GM18498 (cell line): ENCODE measurements around the gene SLC9B1.
"Not testable (repeated sequence)": the region's sequence is repeated elsewhere in the genome, so short reads cannot be mapped to it uniquely, and the experiment has no call there.

ENCODE experiments used
- ATAC-seq: cut with Tn5 transposase; IDR thresholded peaks from one replicate; pipeline ENCODE4 v1.9.1; 2021; ENCODE audit warnings: mild to moderate bottlenecking, moderate library complexity; ENCODE audit not compliant: unreplicated experiment

Gene SLC9B1

DNA sequence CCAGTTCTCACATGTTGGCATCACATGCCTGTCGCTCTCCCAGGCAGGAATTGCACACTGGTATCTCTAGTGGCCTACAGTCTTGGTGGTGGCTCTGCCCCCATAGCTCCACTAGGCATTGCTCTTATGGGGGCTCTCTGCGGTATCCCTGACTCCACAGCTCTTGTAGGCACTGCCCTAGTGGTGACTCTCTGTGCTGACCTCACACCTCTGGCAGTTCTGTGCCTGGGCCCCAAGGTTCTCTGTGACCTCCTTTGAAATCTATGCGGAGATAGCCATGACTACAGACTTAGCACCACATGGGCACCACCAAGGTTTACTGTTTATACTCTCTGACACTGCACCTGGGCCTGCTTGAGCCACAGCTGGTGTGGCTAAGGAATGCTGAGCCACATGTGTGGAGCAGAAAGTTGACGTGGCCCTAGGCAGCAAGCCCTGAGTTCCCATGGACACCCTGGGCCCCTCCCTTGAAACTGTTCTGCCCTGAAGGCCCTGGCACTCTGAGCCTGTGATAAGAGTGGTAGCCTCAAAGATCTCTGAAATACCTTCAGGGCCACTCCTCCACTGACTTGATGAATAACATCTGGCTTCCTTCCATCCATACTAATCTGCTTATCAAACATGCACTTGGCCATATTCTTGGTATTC lies 8.0 kb downstream of the SLC9B1 start:
- ATAC-seq: no peak

DNA sequence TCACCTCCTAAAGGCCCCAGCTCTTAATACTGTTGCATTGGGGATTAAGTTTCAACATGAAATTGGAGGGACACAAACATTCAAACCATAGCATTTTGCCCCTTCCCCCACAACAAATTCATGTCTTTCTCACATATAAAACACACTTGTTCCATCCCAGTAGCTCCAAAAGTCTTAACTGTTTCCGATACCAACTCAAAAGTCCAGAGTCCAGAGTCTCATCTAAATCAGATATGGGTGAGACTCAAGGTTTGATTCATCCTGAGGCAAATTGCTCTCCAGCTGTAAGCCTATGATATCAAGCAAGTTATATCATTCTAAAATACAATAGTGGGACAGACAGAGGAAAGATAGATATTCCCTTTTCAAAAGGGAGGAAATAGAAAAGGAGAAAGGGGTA lies 8.7 kb downstream of the SLC9B1 start:
- no peak for ATAC-seq

GRCh38 chr4:103008875-103009729 lies 10.4 kb downstream of the SLC9B1 start:
- ATAC-seq: peak; percentile 89

- ATAC-seq: no peak
Measured at GRCh38 chr4:103002551-103002950, 17.0 kb downstream of the SLC9B1 start.

DNA sequence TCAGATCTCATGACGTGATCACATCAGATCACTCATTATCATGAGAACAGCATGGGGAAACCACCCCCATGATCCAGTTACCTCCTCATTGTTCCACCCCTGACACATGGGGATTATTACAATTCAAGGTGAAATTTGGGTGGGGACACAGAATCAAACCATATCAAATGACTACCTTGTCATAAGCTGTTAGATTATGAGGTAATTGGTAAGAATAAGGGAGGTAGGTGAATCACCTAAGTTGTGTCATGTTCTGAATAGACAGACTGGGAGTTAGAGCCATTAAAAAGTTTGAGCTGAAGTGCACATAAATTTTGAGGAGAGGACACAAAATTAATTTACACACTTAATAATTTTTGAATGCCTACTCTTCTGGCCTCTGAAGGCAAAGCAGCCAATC lies 24.7 kb downstream of the SLC9B1 start:
- ATAC-seq: no peak

- not testable (repeated sequence) for ATAC-seq
Measured at GRCh38 chr4:102993985-102994384, 25.5 kb downstream of the SLC9B1 start.

DNA sequence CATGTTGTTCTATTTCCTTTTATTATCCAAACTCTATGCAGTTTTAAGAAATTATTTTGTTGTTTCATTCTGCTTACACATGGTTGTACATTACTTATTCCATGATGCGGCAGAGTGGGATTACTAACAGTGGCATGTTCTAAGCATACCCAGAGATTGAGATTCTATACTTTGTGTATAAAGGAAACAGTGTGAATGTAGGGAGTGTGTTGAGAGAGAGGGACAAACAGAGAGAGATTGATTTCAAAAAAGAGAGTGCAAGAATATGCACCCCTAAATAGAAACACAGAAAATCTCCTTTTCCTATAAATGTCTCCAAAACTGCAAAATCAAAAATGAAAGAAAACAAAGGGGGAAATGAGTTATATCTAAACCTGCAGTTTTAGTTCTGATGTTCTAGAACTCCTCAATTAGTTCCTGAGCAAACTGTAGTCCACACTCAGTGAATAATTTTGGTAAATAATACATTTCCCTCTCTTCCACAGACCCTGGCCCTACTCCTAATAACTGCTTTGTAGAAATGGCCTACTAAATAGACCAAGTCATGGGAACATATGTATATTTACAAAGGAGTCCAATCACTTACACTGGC lies 31.0 kb downstream of the SLC9B1 start:
- ATAC-seq: peak; percentile 52

DNA sequence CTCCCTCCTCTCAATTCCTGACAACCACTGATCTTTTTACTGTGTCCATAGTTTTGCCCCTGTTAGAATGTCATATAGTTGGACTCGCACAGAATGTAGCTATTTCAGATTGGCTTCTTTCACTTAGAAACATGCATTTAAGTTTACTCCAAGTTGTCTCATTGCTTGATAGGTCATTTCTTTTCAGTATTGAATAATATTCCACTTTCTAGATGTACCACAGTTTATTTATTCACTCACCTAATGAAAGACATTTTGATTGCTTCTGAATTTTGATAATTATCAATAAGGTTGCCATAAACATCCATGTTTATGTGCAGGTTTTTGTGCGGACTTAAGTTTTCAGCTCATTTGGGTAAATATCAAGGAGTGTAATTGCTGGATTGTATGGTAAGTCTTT lies 38.5 kb downstream of the SLC9B1 start:
- ATAC-seq: no peak

DNA sequence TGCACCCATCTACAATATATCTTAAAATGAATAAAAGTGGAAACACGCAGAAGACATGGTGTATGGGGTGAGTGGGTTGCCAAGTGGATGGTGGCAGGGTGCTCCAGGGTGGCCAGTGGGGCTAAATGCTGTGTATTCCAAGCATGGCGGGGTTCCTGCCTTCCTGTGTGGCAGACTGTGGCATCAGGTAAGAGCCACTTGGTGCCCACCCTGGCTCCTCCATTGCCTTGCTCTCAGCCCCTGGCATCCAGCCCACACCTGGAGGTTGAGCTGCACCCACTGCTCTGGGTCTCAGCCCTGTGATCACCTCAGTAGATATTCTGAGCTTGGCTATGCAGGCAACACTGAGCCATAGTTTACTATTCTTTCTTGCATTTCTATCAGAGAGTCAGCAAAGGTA lies 57.7 kb downstream of the SLC9B1 start:
- not testable (repeated sequence) for ATAC-seq

GRCh38 chr4:102959496-102959895 lies 60.0 kb downstream of the SLC9B1 start:
- no peak for ATAC-seq

GRCh38 chr4:102945066-102945465 lies 74.4 kb downstream of the SLC9B1 start:
- ATAC-seq: no peak

DNA sequence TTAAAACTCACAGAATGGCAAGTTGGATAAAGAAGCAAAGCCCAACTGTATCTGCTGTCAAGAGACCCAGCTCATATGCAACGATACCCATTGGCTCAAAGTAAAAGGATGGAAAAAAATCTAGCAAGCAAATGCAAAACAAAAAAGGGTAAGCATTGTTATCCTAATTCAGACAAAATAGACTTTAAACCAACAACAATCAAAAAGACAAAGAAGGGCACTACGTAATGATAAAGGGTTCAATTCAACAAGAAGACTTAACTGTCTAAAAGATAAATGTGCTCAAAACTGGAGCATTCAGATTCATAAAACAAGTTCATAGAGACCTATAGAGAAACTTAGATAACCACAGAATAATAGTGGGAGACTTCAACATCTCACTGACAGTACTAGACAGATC lies 81.4 kb downstream of the SLC9B1 start:
- not testable (repeated sequence) for ATAC-seq

- no peak for ATAC-seq
Measured at GRCh38 chr4:102935716-102936115, 83.8 kb downstream of the SLC9B1 start.

DNA sequence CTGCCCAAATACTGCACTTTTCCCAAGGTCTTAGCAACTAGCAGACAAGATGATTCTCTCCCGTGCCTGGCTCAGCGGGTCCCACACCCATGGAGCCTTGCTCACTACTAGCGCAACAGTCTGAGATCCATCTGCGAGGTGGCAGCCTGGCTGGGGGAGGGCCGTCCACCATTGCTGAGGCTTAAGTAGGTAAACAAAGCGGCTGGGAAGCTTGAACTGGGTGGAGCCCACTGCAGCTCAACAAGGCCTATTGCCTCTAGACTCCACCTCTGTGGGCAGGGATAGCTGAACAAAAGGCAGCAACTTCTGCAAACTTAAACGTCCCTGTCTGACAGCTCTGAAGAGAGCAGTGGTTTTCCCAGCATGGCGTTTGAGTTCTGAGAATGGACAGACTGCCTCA lies 99.8 kb downstream of the SLC9B1 start:
- not testable (repeated sequence) for ATAC-seq

- ATAC-seq: no peak
Measured at GRCh38 chr4:102918859-102919258, 100.6 kb downstream of the SLC9B1 start.

GRCh38 chr4:102901804-102902203 lies 117.7 kb downstream of the SLC9B1 start:
- ATAC-seq: no peak

GRCh38 chr4:102897610-102898009 lies 121.9 kb downstream of the SLC9B1 start:
- ATAC-seq: not testable (repeated sequence)

DNA sequence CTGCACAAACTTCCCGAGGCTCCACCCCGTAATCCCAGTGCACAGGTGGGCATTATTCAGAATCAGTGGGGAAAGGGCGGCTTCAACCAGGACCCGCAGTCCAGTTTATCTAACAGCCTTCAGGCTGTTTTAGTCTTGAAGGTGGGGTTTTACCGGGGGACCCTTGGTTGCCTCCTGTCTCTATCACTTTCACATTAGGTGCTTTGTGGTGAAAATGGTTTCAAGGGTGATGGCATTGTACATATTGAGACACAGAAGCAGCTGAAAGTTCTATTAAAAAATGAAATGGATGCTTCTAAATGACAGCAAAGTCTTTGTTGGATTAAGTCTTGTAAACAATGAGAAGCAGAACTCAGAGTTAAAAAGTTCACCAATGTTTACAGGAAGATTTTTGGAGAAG lies 123.0 kb downstream of the SLC9B1 start:
- ATAC-seq: not testable (repeated sequence)

DNA sequence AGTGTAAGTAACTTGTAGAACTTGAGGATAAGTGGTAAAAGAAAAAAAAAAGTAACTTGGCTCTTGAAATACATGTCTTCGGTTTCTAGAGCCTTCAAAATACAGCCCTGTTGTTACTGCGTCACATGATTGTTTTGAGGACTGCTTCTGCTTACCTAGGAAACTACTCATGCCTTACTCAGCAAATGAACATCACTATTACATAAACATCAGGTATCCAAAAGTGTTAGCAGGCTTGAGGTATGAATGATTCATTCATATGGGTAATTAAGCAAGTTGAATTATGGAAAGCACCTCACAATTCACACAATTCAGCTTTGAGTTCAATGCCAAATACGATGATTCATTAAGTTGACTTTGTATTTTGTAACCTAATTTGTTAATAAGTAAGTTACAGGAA lies 129.6 kb downstream of the SLC9B1 start:
- ATAC-seq: not testable (repeated sequence)

DNA sequence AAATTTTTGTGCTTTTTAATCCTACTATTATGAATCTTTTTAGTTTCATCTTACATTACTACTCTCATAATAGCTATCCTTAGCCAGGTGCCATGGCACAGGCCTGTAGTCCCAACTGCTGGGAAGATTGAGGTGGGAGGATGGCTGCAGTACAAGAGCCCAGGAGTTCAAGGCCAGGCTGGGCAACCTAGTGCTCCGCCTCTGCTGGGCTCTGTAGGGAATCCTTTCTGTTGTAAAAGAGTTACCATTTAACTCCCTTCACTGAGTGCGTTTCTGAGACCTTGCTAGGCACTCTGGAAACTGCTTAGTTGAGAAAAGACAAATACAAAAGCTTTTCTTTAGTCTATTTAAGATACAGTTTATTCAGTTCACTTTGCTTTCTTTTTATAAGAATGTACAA lies 130.9 kb downstream of the SLC9B1 start:
- not testable (repeated sequence) for ATAC-seq

- ATAC-seq: no peak
Measured at GRCh38 chr4:102883278-102883677, 136.2 kb downstream of the SLC9B1 start.

DNA sequence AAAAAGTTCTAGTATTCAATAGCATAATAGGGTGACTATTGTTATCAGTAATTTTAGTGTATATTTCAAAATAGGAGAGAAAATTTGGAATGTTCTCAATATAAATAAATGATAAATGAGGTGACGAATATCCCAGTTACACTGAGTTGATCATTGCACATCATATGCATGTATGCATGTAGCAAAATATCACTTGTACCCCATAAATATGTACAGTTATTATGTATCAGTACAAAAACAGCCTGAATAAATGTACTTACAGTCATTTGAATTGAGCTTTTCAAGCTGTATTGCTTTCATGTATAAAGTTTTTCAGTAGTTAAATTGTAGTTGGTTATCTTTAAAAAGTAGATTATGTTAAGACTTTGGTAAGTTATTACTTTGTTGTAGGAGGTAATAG lies 138.2 kb downstream of the SLC9B1 start:
- ATAC-seq: no peak
